KOPT-K1 (cell line): ENCODE measurements around the gene PDE6C.

Experiments used
- H3K27ac ChIP-seq: fragments of 200-600 bp; sonication (generic); 2 replicates; pipeline ENCODE4 v1.5.1; 2016; ENCODE audit warnings: antibody characterized with exemption, mild to moderate bottlenecking, low read depth, low read length; ENCODE audit not compliant: poor library complexity, severe bottlenecking
- H3K36me3 ChIP-seq: fragments of 200-600 bp; sonication (generic); 2 replicates; pipeline ENCODE4 v1.5.1; 2017; ENCODE audit warnings: antibody characterized with exemption, mild to moderate bottlenecking, low read length, moderate library complexity; ENCODE audit not compliant: insufficient read depth
- H3K9me3 ChIP-seq: fragments of 200-600 bp; sonication (generic); 2 replicates; pipeline ENCODE4 v1.5.1; 2017; ENCODE audit warnings: antibody characterized with exemption, low read length, mild to moderate bottlenecking; ENCODE audit not compliant: insufficient read depth, poor library complexity, severe bottlenecking

Gene PDE6C

DNA sequence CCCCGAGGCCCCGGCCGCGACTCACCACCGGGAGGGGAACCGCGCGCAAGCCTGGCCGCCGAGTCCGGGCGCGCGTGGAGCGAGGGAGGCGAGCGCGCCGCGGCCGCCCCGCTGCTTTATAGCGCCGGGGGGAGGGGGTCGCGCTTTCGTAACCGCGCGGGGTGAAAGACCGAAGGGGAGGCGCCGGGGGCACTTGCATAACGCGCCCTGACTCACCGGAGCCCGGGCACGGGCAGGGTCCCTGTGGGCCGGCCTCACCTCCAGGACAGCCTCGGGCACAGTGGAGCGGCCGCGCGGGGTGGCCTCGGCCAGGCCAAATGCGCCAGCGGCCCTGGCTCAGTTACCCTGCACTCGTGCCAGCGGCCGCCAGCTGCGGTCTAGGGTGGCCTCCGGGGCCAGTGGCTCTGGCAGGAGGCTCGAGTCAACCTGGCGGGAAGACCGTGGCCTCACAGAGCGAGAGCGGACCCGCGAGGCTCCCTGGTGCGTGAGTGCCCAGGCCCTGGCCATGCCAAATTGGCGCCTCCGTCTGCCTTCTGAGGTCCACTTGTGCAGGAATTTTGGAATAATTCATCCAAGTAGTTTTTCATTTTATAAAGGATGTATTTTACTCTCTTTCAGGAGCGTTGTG lies 11.1 kb upstream of the PDE6C start, which contains the start of gene RBP4:
TSS of gene RBP4 (minus strand) at position 90 of the 628 bp plus-strand sequence. CDS start 207 bp downstream, outside the sequence.
- Histone ChIP-seq H3K36me3 (no peaks in the 10 kb centered on the region), H3K9me3 (no peaks in the 10 kb centered on the region), H3K27ac (no peak within 1 kb of the TSS)

DNA sequence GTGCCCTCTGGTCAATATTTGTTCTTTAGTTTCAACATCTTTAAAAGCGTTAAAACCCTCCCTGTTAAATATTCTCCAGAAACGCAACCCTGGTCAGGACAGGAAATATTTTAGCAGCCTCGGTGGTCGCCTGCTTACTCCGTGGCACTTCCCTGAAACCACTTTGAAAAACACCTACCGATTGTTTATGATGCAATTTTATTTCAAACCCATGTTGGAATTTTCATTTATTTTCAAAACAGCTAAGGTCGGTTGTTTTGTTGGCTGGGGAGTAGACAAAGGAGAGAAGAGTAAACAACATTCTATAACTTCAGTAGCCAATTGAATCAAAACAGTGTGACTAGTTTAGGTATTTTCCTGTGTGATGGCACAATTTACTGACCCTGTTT lies 10.6 kb upstream of the PDE6C start:
- no peaks in the 10 kb centered on the region for H3K36me3 ChIP-seq
- no peak overlapping the region for H3K27ac ChIP-seq
- no peaks in the 10 kb centered on the region for H3K9me3 ChIP-seq

DNA sequence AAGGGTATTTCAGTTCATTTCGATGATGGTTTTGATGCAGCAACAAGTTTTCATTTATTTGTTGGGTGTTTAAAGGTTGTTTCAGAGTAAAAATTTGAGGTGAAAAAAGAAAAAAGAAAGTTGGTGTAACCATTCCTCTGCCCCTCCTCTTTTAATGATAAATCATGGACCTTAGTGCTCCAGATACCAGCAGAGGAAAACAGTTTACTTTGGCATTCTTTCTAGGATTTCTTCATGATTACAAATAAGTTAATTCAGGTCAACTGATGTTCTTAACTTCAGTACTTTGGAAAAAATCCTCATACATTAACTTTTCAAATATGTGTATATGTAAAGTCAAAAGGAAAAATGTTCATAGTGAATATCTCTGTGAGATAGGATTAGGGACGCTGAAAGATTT lies 9.3 kb upstream of the PDE6C start:
- H3K36me3 ChIP-seq, result no peaks in the 10 kb centered on the region
- H3K27ac ChIP-seq, result no peak overlapping the region

DNA sequence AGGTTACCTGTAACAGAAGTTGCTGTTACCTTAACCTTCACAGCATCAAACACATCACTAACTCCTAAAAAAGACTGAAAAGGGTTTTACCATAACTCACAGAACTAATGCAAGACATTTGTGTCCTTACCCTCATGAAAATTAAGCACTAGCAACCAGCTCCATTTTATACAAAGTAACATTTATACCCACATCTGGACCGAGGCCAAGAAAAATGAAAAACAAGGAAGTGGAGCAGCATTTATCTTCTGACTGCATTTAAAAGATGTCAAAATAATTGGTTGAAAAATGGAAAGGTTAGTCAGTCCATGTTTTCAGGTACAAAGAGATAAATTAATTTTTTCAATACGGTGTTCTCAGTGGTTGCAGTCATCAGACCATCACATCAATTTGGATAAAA lies 8.2 kb upstream of the PDE6C start:
- Histone ChIP-seq H3K27ac (no peak overlapping the region), H3K9me3 (peaks cover 6% of the 10 kb centered on the region), H3K36me3 (no peaks in the 10 kb centered on the region)

More for the DNA sequence above, 9.3 kb upstream of the PDE6C start:
- H3K9me3 ChIP-seq, result peaks cover 6% of the 10 kb centered on the region

DNA sequence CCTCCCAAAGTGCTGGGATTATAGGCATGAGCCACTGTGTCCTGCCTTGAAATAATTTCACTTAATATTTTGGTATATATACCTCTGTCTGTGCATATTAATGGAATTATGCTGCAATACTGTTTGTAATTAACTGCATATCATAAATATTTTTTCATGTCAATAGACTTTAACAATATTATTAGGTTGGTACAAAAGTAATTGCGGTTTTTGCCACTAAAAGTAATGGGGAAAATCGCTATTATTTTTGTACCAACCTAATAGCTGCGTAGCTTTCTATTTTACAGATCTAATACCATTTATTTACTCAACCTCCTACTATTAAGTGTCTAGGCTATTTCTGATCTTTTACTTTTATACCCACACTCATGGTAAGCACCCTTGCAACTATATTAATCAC lies 3.9 kb upstream of the PDE6C start:
- peaks cover 6% of the 10 kb centered on the region for H3K9me3 ChIP-seq
- no peak overlapping the region for H3K27ac ChIP-seq
- H3K36me3 ChIP-seq, result no peaks in the 10 kb centered on the region

DNA sequence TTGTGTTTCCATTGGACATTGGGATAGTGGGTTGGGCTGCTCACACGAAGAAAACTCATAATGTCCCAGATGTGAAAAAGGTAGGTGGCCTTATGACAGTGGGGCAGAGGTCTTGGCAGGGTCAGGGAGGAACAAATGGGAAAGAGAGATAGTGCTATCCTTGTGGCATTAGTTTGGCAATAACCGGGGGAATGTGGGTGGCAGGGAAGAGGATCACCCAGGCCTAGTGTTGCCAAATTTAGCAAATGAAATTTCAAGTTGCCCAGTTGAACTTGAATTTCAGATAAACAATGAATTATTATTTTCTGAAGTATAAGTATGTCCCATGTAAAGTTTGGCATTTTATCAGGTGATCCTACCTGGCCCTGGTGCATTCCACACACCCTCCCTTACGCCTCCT lies 789 bp downstream of the PDE6C start:
- H3K27ac ChIP-seq, result no peak overlapping the region
- H3K36me3 ChIP-seq, result no peaks in the 10 kb centered on the region
- H3K9me3 ChIP-seq, result no peaks in the 10 kb centered on the region

DNA sequence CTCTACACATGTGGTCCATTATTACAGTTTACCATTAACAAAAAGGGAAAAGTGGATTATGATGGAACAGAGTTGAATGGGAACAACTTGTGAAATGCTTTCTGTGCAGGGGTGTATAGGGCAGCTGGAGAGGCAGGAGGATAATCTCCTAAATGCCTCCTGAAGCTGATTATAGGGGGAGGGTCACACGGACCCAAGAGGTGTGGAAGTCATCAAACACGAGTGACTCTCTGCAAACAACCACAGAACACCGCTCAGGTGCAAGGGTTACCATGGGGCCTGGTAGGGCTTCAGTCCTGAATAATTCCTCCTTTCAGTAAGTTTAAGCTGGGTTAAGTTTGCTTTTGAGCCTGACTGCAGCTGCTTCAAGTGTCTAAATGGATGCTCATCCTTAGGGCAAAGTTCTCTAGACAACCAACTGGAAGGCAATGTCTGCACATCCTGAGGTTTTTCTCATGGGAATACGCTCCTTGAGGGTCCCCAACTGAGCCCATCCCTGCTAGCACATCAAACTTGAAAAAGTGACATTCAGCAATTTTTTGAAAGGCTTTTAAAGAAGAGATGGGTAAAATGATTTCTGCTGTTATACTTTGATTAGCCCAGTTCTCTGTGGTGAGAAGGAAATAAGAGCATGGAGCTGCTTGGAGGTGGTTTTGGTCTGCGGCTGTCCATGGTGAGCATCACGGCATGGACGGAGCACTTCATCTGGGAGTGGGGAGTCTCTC lies 1.9 kb downstream of the PDE6C start:
- no peaks in the 10 kb centered on the region for H3K9me3 ChIP-seq
- H3K36me3 ChIP-seq, result no peaks in the 10 kb centered on the region
- H3K27ac ChIP-seq, result no peak overlapping the region

DNA sequence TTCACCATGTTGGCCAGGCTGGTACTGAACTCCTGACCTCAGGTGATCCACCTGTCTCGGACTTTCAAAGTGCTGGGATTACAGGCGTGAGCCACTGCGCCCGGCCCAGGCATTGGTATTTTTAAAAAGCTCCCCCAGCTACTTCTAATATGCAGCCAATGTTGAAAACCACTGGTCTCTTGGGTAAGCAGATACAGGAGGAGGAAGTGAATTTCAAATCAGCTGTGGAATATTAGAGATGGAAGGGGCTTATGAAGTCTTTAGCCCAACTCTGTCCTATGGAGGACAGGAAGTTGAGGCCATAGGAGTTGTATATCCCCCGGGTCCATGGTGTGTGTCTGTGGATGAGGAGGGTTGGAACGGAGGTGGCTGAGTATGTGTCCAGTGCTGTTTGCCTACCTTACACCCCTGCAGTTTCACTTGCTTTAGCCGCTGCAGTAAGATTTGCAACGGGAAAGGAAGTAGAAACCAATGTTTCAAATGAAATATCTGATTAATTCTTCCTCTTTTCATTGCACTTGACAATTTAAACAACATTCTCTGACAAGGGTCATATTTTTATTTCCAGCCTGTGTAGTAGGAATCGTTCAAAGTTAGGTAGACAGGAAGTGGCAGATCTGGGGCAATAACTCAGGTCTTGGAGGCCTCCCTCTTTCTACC lies 3.4 kb downstream of the PDE6C start:
- H3K36me3 ChIP-seq, result no peaks in the 10 kb centered on the region
- H3K9me3 ChIP-seq, result no peaks in the 10 kb centered on the region
- no peak overlapping the region for H3K27ac ChIP-seq

DNA sequence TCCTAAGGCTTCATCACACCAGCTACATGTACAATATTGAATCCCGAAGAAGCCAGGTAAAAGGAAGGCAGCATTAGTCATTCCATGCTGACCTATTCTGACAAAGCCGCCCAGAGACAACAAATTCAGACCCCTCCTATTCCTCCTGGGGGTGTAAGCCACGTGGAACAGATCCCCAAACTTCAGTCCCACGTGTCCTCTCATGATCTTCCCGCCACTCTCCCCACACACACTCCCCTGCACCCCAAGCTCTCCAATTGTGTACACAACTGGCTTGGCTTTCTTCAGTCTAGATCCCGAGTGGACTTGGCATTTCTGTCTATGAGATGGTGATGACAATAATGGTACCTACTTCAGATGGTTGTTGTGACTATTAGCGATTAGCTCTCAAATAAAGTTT lies 8.6 kb downstream of the PDE6C start:
- no peaks in the 10 kb centered on the region for H3K9me3 ChIP-seq
- H3K36me3 ChIP-seq, result no peaks in the 10 kb centered on the region
- no peak overlapping the region for H3K27ac ChIP-seq

DNA sequence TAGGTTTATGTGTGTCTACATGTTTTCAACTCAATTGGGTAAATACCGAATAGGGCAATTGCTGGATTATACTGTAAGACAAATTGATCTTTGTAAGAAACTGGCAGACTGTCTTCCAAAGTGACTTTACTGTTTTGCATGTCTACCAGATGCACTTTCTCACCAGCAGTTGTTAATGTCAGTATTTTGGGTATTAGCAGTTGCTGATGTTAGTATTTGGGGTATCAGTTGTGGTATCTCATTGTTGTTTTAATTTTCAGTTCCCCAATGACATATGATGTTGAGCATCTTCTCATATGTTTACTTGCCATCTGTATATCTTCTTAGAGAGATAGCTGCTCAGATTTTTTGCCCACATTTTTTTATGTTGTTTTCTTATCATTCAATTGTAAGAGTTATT lies 10.6 kb downstream of the PDE6C start:
- no peaks in the 10 kb centered on the region for H3K36me3 ChIP-seq
- no peaks in the 10 kb centered on the region for H3K9me3 ChIP-seq
- H3K27ac ChIP-seq, result no peak overlapping the region

DNA sequence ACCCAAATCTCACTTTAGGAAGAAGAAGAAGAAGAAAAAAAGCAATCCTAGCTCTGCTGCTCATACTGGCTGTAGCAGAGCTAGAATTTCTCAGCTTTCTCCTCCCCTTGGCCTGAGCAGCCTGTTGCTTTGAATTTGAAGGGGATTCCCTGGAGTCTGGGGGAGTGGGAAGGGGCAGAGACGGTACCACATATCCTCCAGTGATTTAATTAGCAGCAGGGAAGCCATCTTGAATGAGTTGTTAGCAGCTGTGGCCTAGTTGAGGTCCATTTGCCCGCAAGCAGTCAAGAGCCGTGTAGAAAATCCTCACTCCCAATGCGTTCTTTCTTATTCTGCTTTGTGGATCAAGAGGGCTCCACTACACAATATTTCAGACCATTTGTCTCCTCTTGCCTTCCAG lies 16.5 kb downstream of the PDE6C start:
- Histone ChIP-seq H3K9me3 (no peaks in the 10 kb centered on the region), H3K36me3 (no peaks in the 10 kb centered on the region), H3K27ac (no peak overlapping the region)

DNA sequence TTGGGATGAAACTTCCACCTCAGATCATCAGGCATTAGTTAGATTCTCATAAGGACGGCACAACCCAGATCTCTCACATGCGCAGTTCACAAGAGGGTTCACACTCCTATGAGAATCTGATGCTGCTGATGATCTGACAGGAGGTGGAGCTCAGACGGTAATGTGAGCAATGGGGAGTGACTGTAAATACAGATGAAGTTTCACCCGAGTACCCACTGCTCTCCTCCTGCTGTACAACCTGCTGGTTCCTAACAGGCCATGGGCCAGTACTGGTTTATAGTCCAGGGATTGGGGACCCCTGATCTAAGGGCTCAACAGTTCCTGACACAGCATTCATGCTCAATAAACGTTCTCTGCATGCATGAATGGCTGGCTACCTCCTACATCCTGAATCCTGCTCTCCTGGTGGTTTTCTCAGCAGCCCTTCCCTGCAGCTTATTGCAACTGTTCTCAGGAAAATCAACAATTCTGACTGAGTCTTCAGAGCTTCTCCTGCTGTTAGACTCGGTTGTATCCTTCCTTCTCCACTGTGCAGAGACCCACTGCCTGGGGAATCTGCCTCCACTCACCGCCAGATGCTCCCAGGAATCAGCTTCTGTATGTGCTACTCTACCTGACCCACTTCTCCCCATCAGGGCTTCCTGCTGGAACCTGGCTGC lies 17.4 kb downstream of the PDE6C start:
- Histone ChIP-seq H3K36me3 (no peaks in the 10 kb centered on the region), H3K27ac (no peak overlapping the region), H3K9me3 (no peaks in the 10 kb centered on the region)

DNA sequence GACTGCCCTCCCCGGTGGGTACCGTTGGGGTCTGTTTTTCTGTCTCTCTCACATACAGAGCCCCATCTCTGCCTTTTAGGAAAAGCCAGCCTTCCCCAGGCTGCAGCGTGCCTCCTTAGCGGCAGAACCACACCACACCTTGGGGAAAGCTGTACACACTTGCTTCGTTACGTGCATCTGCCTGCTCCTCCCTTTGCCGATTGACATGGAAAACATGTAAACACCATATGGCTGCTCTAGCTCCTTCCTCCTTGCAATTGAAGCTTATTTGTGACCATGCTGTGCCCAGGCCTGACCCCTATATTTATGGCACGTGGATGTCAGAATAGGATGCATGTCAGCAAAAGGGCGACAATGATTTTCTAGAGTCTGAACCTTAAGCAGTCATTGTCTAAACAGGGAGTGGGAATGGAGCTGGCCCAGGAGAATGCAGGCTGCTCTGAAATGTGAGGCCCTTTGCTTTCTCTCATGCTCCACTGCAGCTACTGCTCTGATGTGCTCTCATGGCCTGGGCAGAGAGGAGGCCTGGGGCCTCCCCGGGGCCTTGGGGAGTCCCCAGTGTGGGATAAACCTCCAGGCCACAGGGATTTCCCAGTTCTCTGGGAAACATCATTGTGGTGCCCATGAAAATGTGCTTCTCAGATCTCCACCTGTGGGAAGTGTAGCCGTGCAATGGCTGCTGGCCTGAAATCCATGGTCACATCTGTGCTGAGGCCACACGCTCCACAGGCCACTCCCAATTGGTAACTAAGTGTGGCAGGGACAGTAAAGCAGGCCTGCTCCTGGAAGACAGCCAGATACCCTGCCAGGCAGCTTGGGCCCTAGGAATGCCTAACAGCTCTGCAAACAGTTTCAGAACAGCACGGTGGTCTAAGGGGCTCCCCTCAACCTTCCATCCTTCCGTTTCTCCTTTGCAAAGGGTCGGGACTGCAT lies 18.6 kb downstream of the PDE6C start:
- Histone ChIP-seq H3K9me3 (no peaks in the 10 kb centered on the region), H3K27ac (no peak overlapping the region), H3K36me3 (no peaks in the 10 kb centered on the region)

DNA sequence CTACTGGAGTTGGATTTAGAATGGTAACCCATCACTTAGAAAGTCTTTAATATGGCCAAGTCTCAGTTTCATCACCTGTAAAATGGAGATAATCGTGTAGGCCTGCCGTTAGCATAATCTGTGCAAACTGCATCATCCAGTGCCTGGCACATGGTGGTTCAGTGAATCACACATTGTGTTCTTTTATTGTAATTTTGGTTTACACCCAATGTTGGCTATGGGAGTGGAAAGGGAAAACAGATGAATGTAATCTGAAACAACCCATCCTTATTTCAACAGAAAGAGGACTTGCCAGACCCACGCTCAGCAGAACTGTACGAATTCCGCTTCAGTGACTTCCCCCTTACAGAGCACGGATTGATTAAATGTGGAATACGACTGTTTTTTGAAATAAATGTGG lies 27.5 kb downstream of the PDE6C start:
- Histone ChIP-seq H3K9me3 (no peaks in the 10 kb centered on the region), H3K27ac (no peak overlapping the region), H3K36me3 (no peaks in the 10 kb centered on the region)
